Neural cell (in vitro differentiated cells): Measurements from ENCODE around the gene ZNF304. TPM values are rescaled to one million over a fixed set of nuclear protein-coding genes. Genes with fewer than 3 reads are reported as not detected.

Source experiments
- H2AFZ ChIP-seq: fragments of 200-600, 300-800 bp; sonication (generic), shearing (Covaris generic); 2 replicates; pipeline ENCODE4 v1.6.0; 2014; ENCODE audit warnings: low read depth, mild to moderate bottlenecking, antibody characterized with exemption, low read length, moderate library complexity
- H3F3A ChIP-seq: fragments of 200-600 bp; shearing (Covaris generic); 2 replicates; pipeline ENCODE4 v1.6.1; 2016; ENCODE audit warnings: mild to moderate bottlenecking, moderate library complexity, mixed read lengths, antibody characterized with exemption, low read length; ENCODE audit not compliant: insufficient read depth, poor library complexity, severe bottlenecking
- H3K27ac ChIP-seq: fragments of 200-600, 300-800 bp; sonication (generic), shearing (Covaris generic); 2 replicates; pipeline ENCODE4 v1.5.1; 2014; ENCODE audit warnings: mild to moderate bottlenecking, low read length, moderate library complexity
- H3K27me3 ChIP-seq: fragments of 300-800, 200-600 bp; sonication (generic), shearing (Covaris generic); 2 replicates; pipeline ENCODE4 v1.6.0; 2014; ENCODE audit warnings: mild to moderate bottlenecking, low read depth, low read length, moderate library complexity; ENCODE audit not compliant: insufficient read depth
- H3K36me3 ChIP-seq: fragments of 300-800, 200-600 bp; sonication (generic), shearing (Covaris generic); 2 replicates; pipeline ENCODE4 v1.5.1; 2014; ENCODE audit warnings: mild to moderate bottlenecking, antibody characterized with exemption, low read length, moderate library complexity; ENCODE audit not compliant: insufficient read depth
- H3K4me2 ChIP-seq: fragments of 300-800, 200-600 bp; sonication (generic), shearing (Covaris generic); 2 replicates; pipeline ENCODE4 v1.6.0; 2014; ENCODE audit warnings: mild to moderate bottlenecking, low read length
- H3K4me3 ChIP-seq: fragments of 300-800, 200-600 bp; sonication (generic), shearing (Covaris generic); 2 replicates; pipeline ENCODE4 v1.5.1; 2014; ENCODE audit warnings: mild to moderate bottlenecking, low read length, moderate library complexity
- H3K79me2 ChIP-seq: fragments of 200-600 bp; shearing (Covaris generic); replicated peaks from 2 replicates; pipeline ENCODE4 v1.6.0; 2014; ENCODE audit warnings: mild to moderate bottlenecking, low read length, moderate library complexity; ENCODE audit not compliant: insufficient read depth
- H3K9ac ChIP-seq: fragments of 300-800, 200-600 bp; sonication (generic), shearing (Covaris generic); 2 replicates; pipeline ENCODE4 v1.6.1; 2016; ENCODE audit warnings: mild to moderate bottlenecking, low read length, mixed read lengths
- H3K9me2 ChIP-seq: fragments of 200-600 bp; shearing (Covaris generic); 2 replicates; pipeline ENCODE4 v1.6.1; 2016; ENCODE audit warnings: mild to moderate bottlenecking, low read length, mixed read lengths; ENCODE audit not compliant: insufficient read depth
- H3K9me3 ChIP-seq: fragments of 200-600, 300-800 bp; sonication (generic), shearing (Covaris generic); 2 replicates; pipeline ENCODE4 v1.6.1; 2016; ENCODE audit warnings: mild to moderate bottlenecking, mixed run types, low read length, moderate library complexity, mixed read lengths
- H4K20me1 ChIP-seq: fragments of 200-600 bp; shearing (Covaris generic); 2 replicates; pipeline ENCODE4 v1.6.1; 2016; ENCODE audit warnings: mild to moderate bottlenecking, mixed run types; ENCODE audit not compliant: insufficient read depth
- CTCF ChIP-seq: fragments of 450-650 bp; IDR thresholded peaks from 2 replicates; pipeline ENCODE4 v1.5.1; 2014; ENCODE audit warnings: antibody characterized with exemption, mild to moderate bottlenecking, moderate library complexity; ENCODE audit not compliant: poor library complexity, severe bottlenecking
- EP300 ChIP-seq: fragments of 450-650 bp; conservative IDR thresholded peaks from 2 replicates; pipeline ENCODE4 v1.6.1; 2014; ENCODE audit warnings: antibody characterized with exemption, mild to moderate bottlenecking, moderate library complexity; ENCODE audit not compliant: poor library complexity, severe bottlenecking
- EZH2 ChIP-seq: fragments of 200-600, 300-800 bp; shearing (Covaris generic), sonication (generic); IDR thresholded peaks from 2 replicates; pipeline ENCODE4 v1.6.1; 2014; ENCODE audit warnings: antibody characterized with exemption, low read length, borderline replicate concordance, mild to moderate bottlenecking; ENCODE audit not compliant: insufficient read depth, poor library complexity, severe bottlenecking
- MXI1 ChIP-seq: fragments of 450-650 bp; conservative IDR thresholded peaks from 2 replicates; pipeline ENCODE4 v1.6.1; 2014; ENCODE audit warnings: antibody characterized with exemption, mild to moderate bottlenecking; ENCODE audit not compliant: poor library complexity, severe bottlenecking
- POLR2AphosphoS5 ChIP-seq: IDR thresholded peaks from 2 replicates; pipeline ENCODE4 v1.6.1; 2012
- RAD21 ChIP-seq: fragments of 450-650 bp; conservative IDR thresholded peaks from 2 replicates; pipeline ENCODE4 v1.6.1; 2014; ENCODE audit warnings: antibody characterized with exemption, mild to moderate bottlenecking, moderate library complexity
- REST ChIP-seq: IDR thresholded peaks from 2 replicates; pipeline ENCODE4 v1.6.1; 2012; ENCODE audit warnings: borderline replicate concordance
- SMC3 ChIP-seq: fragments of 450-650 bp; conservative IDR thresholded peaks from 2 replicates; pipeline ENCODE4 v1.6.1; 2014; ENCODE audit warnings: antibody characterized with exemption, mild to moderate bottlenecking, moderate library complexity; ENCODE audit not compliant: poor library complexity
- TAF1 ChIP-seq: IDR thresholded peaks from 2 replicates; pipeline ENCODE4 v1.6.1; 2012; ENCODE audit warnings: low read depth
- polyA plus RNA-seq: library from polyadenylated mRNA; depleted of rRNA; stranded (reverse); fragments of >200 nt; gene quantifications from 2 replicates; pipeline ENCODE4 v1.2.3, GENCODE V29; 2014

ZNF304 gene
- polyA plus RNA-seq, 1 donor from 2014 or later, result 20.6 TPM

GRCh38 chr19:57302727-57303401 lies 48.2 kb upstream of the ZNF304 start:
- no peak for TF ChIP-seq MXI1
- no peak for TF ChIP-seq REST
- no peak for TF ChIP-seq RAD21
- no peak for TF ChIP-seq POLR2AphosphoS5
- no peak for TF ChIP-seq EP300
- TF ChIP-seq CTCF, result no peak
- TF ChIP-seq EZH2, result no peak
- no peak for TF ChIP-seq SMC3
- no peak for TF ChIP-seq TAF1
- Histone ChIP-seq H3K27me3 (no peaks in the 10 kb centered on the region), H3K36me3 (no peaks in the 10 kb centered on the region), H3K4me3 (no peak overlapping the region), H2AFZ (no peak overlapping the region), H3K9me3 (no peaks in the 10 kb centered on the region), H3F3A (no peaks in the 10 kb centered on the region), H3K27ac (no peak overlapping the region), H3K9ac (no peak overlapping the region), H3K79me2 (peaks cover 2% of the 10 kb centered on the region), H4K20me1 (no peaks in the 10 kb centered on the region), H3K9me2 (no peaks in the 10 kb centered on the region), H3K4me2 (no peak overlapping the region)

GRCh38 chr19:57305056-57305455 lies 46.0 kb upstream of the ZNF304 start:
- Histone ChIP-seq H3K4me2 (no peak overlapping the region), H3K9me2 (no peaks in the 10 kb centered on the region), H3K36me3 (no peaks in the 10 kb centered on the region), H3K9ac (no peak overlapping the region), H3F3A (no peaks in the 10 kb centered on the region), H3K27me3 (no peaks in the 10 kb centered on the region), H3K27ac (no peak overlapping the region), H3K9me3 (no peaks in the 10 kb centered on the region), H3K4me3 (no peak overlapping the region), H3K79me2 (peaks cover 2% of the 10 kb centered on the region), H2AFZ (no peak overlapping the region), H4K20me1 (no peaks in the 10 kb centered on the region)
- no peak for TF ChIP-seq RAD21
- TF ChIP-seq POLR2AphosphoS5, result no peak
- no peak for TF ChIP-seq SMC3
- TF ChIP-seq EZH2, result no peak
- TF ChIP-seq CTCF, result no peak
